NB4 (cell line): Measurements from ENCODE around the gene WDR49.

Source experiments
- CTCF ChIP-seq: IDR thresholded peaks from one replicate; pipeline ENCODE4 v1.5.1; 2012; ENCODE audit warnings: low read depth, low read length
- MYC ChIP-seq: IDR thresholded peaks from 2 replicates; pipeline ENCODE4 v1.6.1; 2011; ENCODE audit warnings: low read depth, low read length
- POLR2A ChIP-seq: IDR thresholded peaks from 2 replicates; pipeline ENCODE4 v1.6.1; 2011; ENCODE audit warnings: mild to moderate bottlenecking; ENCODE audit not compliant: insufficient read length; ENCODE audit errors: extremely low read depth

DNA sequence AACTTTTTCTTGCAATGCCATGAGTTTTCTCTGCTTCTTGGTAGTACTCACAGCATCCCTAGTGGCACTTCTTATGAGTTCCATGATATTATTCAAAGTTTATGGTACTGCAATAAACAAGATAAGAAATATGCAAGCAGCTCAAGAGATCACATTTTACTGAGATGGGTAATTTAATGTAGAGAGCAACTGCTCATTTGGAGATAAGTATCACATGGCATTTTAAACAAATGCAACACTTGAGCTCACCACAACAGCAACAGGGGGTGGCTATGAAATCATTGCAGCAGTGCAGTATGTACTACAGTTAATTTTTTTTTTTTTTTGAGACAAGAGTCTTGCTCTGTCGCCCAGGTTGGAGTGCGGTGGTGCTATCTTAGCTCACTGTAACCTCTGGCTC lies 85.1 kb downstream of the WDR49 start:
- TF ChIP-seq MYC (no peak), CTCF (no peak), POLR2A (no peak)
